Sigmoid colon (tissue), 7 donors: ENCODE data around the gene ERP44. TPM values are rescaled to one million over a fixed set of nuclear protein-coding genes. Genes with fewer than 3 reads are reported as not detected.

Experiments used
- DNase-seq: peaks from one replicate; pipeline ENCODE4 v3.0.0-alpha.2; 2019
- H3K27ac ChIP-seq, 4 donors: fragments of 200-600 bp; sonication (generic); one replicate each; pipeline ENCODE4 v1.5.1; 2016 to 2019; ENCODE audit warnings: mild to moderate bottlenecking in 1 of 4
- H3K27me3 ChIP-seq, 3 donors: fragments of 200-600 bp; sonication (generic); one replicate each; pipeline ENCODE4 v1.5.1; 2019; ENCODE audit warnings: mild to moderate bottlenecking in 1 of 3
- H3K36me3 ChIP-seq, 4 donors: fragments of 200-600 bp; sonication (generic); one replicate each; pipeline ENCODE4 v1.5.1; 2016 to 2019
- H3K4me1 ChIP-seq, 4 donors: fragments of 200-600 bp; sonication (generic); one replicate each; pipeline ENCODE4 v1.5.1; 2017 to 2019
- H3K4me3 ChIP-seq, 4 donors: fragments of 200-600 bp; sonication (generic); one replicate each; pipeline ENCODE4 v1.5.1; 2017 to 2019; ENCODE audit warnings: mild to moderate bottlenecking in 2 of 4, moderate library complexity in 1 of 4
- H3K9me3 ChIP-seq, 4 donors: fragments of 200-600 bp in 3 of 4; sonication (generic) in 3 of 4; one replicate each; pipeline versions ENCODE4 v1.5.1 to v1.6.1; 2013 to 2019
- CTCF ChIP-seq, 4 experiments: fragments of 450-650 bp in 3 of 4; fragments of 200-600 bp in 1 of 4; IDR thresholded peaks; one replicate each; pipeline ENCODE4 v1.5.1; 2016 to 2019; ENCODE audit warnings: antibody characterized with exemption in 4 of 4, mild to moderate bottlenecking in 3 of 4, moderate library complexity in 2 of 4
- EP300 ChIP-seq, 4 donors: sonication (generic); formaldehyde crosslinking; IDR thresholded peaks; one replicate each; pipeline ENCODE4 v1.6.1; 2017; ENCODE audit warnings: antibody characterized with exemption in 4 of 4
- POLR2A ChIP-seq, 2 donors: fragments of 450-650 bp; IDR thresholded peaks; one replicate each; pipeline ENCODE4 v1.6.1; 2016; ENCODE audit warnings: antibody characterized with exemption in 2 of 2, mild to moderate bottlenecking in 2 of 2, moderate library complexity in 2 of 2
- POLR2AphosphoS5 ChIP-seq, 4 donors: sonication (generic); formaldehyde crosslinking; IDR thresholded peaks; one replicate each; pipeline ENCODE4 v1.6.1; 2017; ENCODE audit warnings: antibody characterized with exemption in 4 of 4
- WGBS, 2 donors: extraction: QIAGEN DNeasy Blood & Tissue Kit; methylation state at CpG; one replicate each; pipeline ENCODE4 v1.1.7; 2013; 5-methylcytosine and 5-hydroxymethylcytosine counted together
- intact Hi-C: fragments of 100-400 bp; cut with DNase I; formaldehyde crosslinking; loops from one replicate; pipeline ENCODE4 v1.15.1; 2023
- polyA plus RNA-seq, 3 donors: library from polyadenylated mRNA; stranded (reverse); fragments of 200-250 nt; gene quantifications; one replicate each; pipeline ENCODE4 v1.2.3, GENCODE V29; 2013
- total RNA-seq, 4 donors: library from RNA; depleted of rRNA; stranded (reverse); fragments of >200 nt; gene quantifications; one replicate each; pipeline ENCODE4 v1.1.0, GENCODE V29; 2016
- donor health status: healthy with polysubstance abuse.
- donor health status: Bipolar disorder and iron deficiency.
- donor health status: healthy.

The ERP44 gene
- total and polyA plus RNA-seq, 7 donors = 6.6 to 22.1 (median 11.9) TPM

- DNase-seq = no peak
- intact Hi-C loops = no loop called here
- Histone ChIP-seq H3K4me1 (no peaks in the 10 kb centered on the region), H3K27me3 (no peaks in the 10 kb centered on the region), H3K36me3 (peaks cover 0 to 23% (median 5%) of the 10 kb centered on the region in 4 donors), H3K9me3 (no peaks in the 10 kb centered on the region), H3K4me3 (no peak overlapping the region), H3K27ac (no peak overlapping the region)
- no peak for TF ChIP-seq CTCF (IDR thresholded peaks at IDR 0.05)
- TF ChIP-seq POLR2A (IDR thresholded peaks at IDR 0.05) = no peak
- no peak for TF ChIP-seq POLR2AphosphoS5 (IDR thresholded peaks at IDR 0.05)
These were observed 41.2 kb downstream of the ERP44 start for GRCh38 chr9:100057624-100058023.

- DNase-seq = no peak
- Histone ChIP-seq H3K27ac (no peak overlapping the region), H3K4me3 (no peak overlapping the region), H3K36me3 (peaks cover 0 to 26% (median 5%) of the 10 kb centered on the region in 4 donors), H3K9me3 (no peaks in the 10 kb centered on the region), H3K4me1 (no peaks in the 10 kb centered on the region), H3K27me3 (no peaks in the 10 kb centered on the region)
- intact Hi-C loops = no loop called here
- WGBS, 2 donors = 95 to 96% methylated on average over 2 of the region's 2 CpGs
- TF ChIP-seq POLR2AphosphoS5 (IDR thresholded peaks at IDR 0.05) (no peak), CTCF (IDR thresholded peaks at IDR 0.05) (no peak), POLR2A (IDR thresholded peaks at IDR 0.05) (no peak), EP300 (IDR thresholded peaks at IDR 0.05) (no peak)
These were observed 42.2 kb downstream of the ERP44 start for GRCh38 chr9:100056561-100056960.

GRCh38 chr9:100052375-100052774 lies 46.4 kb downstream of the ERP44 start:
- Histone ChIP-seq H3K9me3 (no peaks in the 10 kb centered on the region), H3K27ac (no peak overlapping the region), H3K4me3 (no peak overlapping the region), H3K4me1 (no peaks in the 10 kb centered on the region), H3K27me3 (no peaks in the 10 kb centered on the region), H3K36me3 (peaks cover 0 to 38% (median 0%) of the 10 kb centered on the region in 4 donors)
- intact Hi-C loops = no loop called here
- WGBS, 2 donors = 58 to 71% methylated on average over 6 of the region's 6 CpGs
- DNase-seq = no peak
- TF ChIP-seq POLR2AphosphoS5 (IDR thresholded peaks at IDR 0.05) (no peak), EP300 (IDR thresholded peaks at IDR 0.05) (no peak), POLR2A (IDR thresholded peaks at IDR 0.05) (no peak), CTCF (IDR thresholded peaks at IDR 0.05) (no peak)

- H3K4me1 ChIP-seq = no peaks in the 10 kb centered on the region
- H3K9me3 ChIP-seq = peaks cover 0 to 4% (median 0%) of the 10 kb centered on the region in 4 donors
- no peaks in the 10 kb centered on the region for H3K27me3 ChIP-seq
- no peak for DNase-seq
- intact Hi-C loops = no loop called here
- WGBS, 2 donors = 82 to 86% methylated on average over 1 of the region's 1 CpG
- peaks cover 0 to 37% (median 0%) of the 10 kb centered on the region in 4 donors for H3K36me3 ChIP-seq
- no peak overlapping the region for H3K27ac ChIP-seq
- H3K4me3 ChIP-seq = no peak overlapping the region
- TF ChIP-seq CTCF (IDR thresholded peaks at IDR 0.05) = no peak
- no peak for TF ChIP-seq EP300 (IDR thresholded peaks at IDR 0.05)
- TF ChIP-seq POLR2AphosphoS5 (IDR thresholded peaks at IDR 0.05) = no peak
- no peak for TF ChIP-seq POLR2A (IDR thresholded peaks at IDR 0.05)
These were observed 49.2 kb downstream of the ERP44 start for GRCh38 chr9:100049551-100049950.

- no peak for DNase-seq
- no peak overlapping the region for H3K4me3 ChIP-seq
- TF ChIP-seq POLR2AphosphoS5 (IDR thresholded peaks at IDR 0.05) (no peak), EP300 (IDR thresholded peaks at IDR 0.05) (no peak), POLR2A (IDR thresholded peaks at IDR 0.05) (no peak), CTCF (IDR thresholded peaks at IDR 0.05) (no peak)
- H3K36me3 ChIP-seq = no peaks in the 10 kb centered on the region
- 94 to 98% methylated on average over 1 of the region's 1 CpG for WGBS, 2 donors
- H3K4me1 ChIP-seq = peaks cover 0 to 9% (median 4%) of the 10 kb centered on the region in 4 donors
- no peaks in the 10 kb centered on the region for H3K9me3 ChIP-seq
- no peak overlapping the region for H3K27ac ChIP-seq
- H3K27me3 ChIP-seq = no peaks in the 10 kb centered on the region
- intact Hi-C loops = no loop called here
These were observed 60.3 kb downstream of the ERP44 start for GRCh38 chr9:100038472-100038871.
